T-helper 17 cell (primary cell): Measurements from ENCODE around the gene PGLYRP3. TPM values are rescaled to one million over a fixed set of nuclear protein-coding genes. Genes with fewer than 3 reads are reported as not detected.
"Not testable (repeated sequence)": the region's sequence is repeated elsewhere in the genome, so short reads cannot be mapped to it uniquely, and the experiment has no call there.

Experiments
- ATAC-seq: fragments of 150-1000 bp; cut with Tn5 transposase; 2 replicates; pipeline ENCODE4 v1.10.0; 2021; ENCODE audit warnings: mild to moderate bottlenecking, moderate library complexity
- DNase-seq, 3 donors: peaks; one replicate each; pipeline versions ENCODE4 v3.0.0 to v3.0.0-alpha.2; 2020 to 2021
- H3K9me3 ChIP-seq: one replicate; pipeline ENCODE4 v1.7.0; 2013; ENCODE audit warnings: low read length, mild to moderate bottlenecking; ENCODE audit not compliant: control insufficient read depth, poor library complexity, severe bottlenecking
- H3K27ac Mint-ChIP-seq: one replicate; pipeline ENCODE4 v1.8.0; 2022; ENCODE audit warnings: mild to moderate bottlenecking, moderate library complexity, mixed read lengths
- H3K27me3 Mint-ChIP-seq: one replicate; pipeline ENCODE4 v1.8.0; 2022; ENCODE audit warnings: mixed read lengths
- H3K36me3 Mint-ChIP-seq: one replicate; pipeline ENCODE4 v1.8.0; 2022; ENCODE audit warnings: low read depth, mixed read lengths
- H3K4me1 Mint-ChIP-seq: one replicate; pipeline ENCODE4 v1.8.0; 2022; ENCODE audit warnings: mild to moderate bottlenecking, mixed read lengths
- H3K4me3 Mint-ChIP-seq: one replicate; pipeline ENCODE4 v1.8.0; 2022; ENCODE audit warnings: mild to moderate bottlenecking, moderate library complexity, mixed read lengths
- total RNA-seq, 4 donors: library from RNA in 2 of 4; stranded (reverse) in 2 of 4; gene quantifications; one replicate each; pipeline ENCODE4 v1.2.3 and lab custom pipeline; 2022 to 2026

The PGLYRP3 gene
- total RNA-seq, 2 donors from 2014 or later, result not detected

DNA sequence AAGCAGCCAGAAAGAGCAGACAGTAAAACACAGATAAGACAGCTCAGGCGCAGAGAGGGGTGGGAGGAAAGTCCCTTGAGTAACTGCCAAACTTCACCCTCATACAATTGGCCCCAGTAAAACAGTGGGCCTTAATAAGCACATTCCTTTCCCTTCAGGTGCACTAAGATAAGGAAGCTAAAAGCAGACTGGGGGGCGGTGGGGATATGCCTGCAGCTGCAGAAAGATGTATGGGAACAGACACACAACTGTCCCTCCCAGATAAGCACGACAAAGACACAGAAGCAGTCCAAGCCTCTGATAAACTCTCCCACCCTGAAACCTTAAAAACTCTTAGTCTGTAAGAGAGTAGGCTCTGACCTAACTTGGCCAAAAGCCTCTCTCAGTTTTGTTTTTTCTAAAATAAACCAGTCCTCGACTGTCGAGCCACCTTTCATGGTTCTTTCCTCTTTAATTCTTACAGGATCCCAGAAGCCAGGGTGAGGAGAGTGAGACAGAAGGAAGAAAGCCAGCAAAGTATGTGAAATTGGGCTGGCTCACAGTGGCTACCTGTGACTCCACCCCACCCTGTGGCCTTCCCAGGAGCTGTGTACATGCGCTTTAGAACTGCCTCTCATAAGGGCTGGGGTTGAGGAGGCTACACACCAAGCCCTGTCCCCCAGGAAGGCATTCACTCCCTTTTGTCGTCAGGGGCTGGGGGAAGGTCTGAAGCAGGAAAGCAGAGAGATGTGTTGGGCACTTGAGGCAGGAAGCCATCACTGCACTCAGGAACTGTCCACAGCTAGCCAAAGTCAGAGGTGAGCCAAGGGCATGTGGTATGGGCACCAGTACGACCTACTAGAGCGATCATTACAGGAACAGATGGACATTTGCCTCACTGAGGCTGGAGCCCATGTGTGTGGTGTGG is 31.3 kb upstream of the PGLYRP3 start:
- DNase-seq (no peak), ATAC-seq (no peak)
- peak overlapping the region; percentile 67 for H3K27ac Mint-ChIP-seq
- H3K4me3 Mint-ChIP-seq, result peak overlapping the region; percentile 85
- no peaks in the 10 kb centered on the region for H3K9me3 ChIP-seq
- H3K27me3 Mint-ChIP-seq, result peaks cover 43% of the 10 kb centered on the region
- no peaks in the 10 kb centered on the region for H3K36me3 Mint-ChIP-seq
- peaks cover 51% of the 10 kb centered on the region for H3K4me1 Mint-ChIP-seq

DNA sequence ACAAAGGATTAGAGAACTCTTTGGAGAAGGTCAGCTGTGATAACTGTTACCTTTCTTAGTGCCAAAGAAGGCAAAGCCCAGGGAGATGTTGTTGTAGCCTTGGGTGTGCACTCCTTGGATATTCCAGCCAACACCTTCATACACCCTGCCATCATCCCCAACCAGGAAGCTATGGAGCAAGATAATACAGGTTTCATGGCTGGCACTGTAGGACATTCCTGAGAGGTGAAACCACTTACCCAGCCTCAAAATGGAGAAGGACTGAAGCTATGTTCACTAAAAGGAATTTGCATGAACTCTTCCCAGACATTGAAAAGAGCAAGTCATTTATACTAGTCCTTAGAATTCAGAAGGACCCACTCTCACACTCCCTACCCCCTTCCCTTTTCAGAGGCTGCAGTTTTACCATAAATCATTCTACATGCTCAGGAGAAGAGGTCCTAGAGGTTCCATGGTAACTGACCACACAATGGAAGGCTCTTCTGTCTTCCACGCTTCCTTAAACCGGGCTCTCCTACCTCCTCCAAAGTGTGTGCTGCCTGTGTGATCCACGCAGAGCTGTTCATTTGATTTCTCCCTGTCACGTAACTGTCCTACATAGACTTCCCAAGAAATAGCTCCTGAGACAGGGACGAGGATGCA is 30.4 kb upstream of the PGLYRP3 start:
- Mint-ChIP-seq H3K27me3 (peaks cover 36% of the 10 kb centered on the region), H3K27ac (peak overlapping the region; percentile 67), H3K36me3 (no peaks in the 10 kb centered on the region), H3K4me3 (peak overlapping the region; percentile 69), H3K4me1 (peaks cover 49% of the 10 kb centered on the region)
- DNase-seq, result no peak
- H3K9me3 ChIP-seq, result no peaks in the 10 kb centered on the region
- ATAC-seq, result no peak

DNA sequence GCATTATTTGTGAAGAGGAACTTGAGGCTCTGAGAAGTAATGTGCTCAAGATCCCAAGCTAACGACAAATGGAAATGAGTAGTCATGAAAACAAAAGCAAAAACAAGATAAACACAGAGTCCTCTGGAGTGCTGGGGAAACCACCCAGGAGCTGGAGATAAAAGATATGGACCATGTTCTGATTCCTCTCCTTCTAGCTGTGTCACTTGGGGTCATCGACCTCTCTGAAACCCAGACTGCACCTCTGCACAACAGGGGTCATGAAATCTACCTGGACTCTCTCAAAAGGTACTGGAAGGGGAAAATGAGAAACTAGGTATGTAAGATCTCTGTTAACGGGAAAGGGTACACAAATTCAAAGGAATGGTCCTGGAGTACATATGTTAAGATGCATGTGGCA is 29.4 kb upstream of the PGLYRP3 start:
- H3K27me3 Mint-ChIP-seq, result peaks cover 27% of the 10 kb centered on the region
- H3K9me3 ChIP-seq, result no peaks in the 10 kb centered on the region
- H3K27ac Mint-ChIP-seq, result no peak overlapping the region
- H3K36me3 Mint-ChIP-seq, result no peaks in the 10 kb centered on the region
- ATAC-seq (no peak), DNase-seq (no peak)
- no peak overlapping the region for H3K4me3 Mint-ChIP-seq
- peaks cover 47% of the 10 kb centered on the region for H3K4me1 Mint-ChIP-seq

DNA sequence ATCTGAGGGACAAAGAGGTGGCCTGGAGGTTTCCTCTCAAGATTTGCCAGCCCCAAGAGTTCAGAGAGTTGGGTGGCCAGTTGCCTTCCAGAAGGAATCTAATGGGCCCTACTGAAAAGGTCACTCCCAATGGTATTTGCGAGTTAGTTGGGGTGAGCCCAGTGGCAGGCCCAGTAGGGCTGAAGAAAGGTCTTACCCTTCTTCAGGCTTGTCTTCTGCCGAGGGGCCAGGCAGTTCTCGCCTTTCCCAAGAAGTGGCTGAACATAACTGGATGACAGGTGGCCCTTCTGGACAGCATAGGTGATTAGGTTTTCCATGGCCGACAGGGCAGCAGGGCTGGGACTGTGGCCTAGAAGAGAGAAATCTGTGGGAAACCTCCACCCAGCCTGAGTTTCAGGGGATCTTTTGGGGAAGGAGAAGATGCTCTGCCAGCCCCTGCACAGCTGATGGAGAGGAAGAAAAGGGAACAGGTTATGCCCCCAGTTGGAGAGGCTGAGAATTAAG is 28.7 kb upstream of the PGLYRP3 start:
- H3K27ac Mint-ChIP-seq, result no peak overlapping the region
- peaks cover 44% of the 10 kb centered on the region for H3K4me1 Mint-ChIP-seq
- H3K4me3 Mint-ChIP-seq, result no peak overlapping the region
- H3K9me3 ChIP-seq, result no peaks in the 10 kb centered on the region
- peaks cover 20% of the 10 kb centered on the region for H3K27me3 Mint-ChIP-seq
- no peak for DNase-seq
- H3K36me3 Mint-ChIP-seq, result no peaks in the 10 kb centered on the region
- ATAC-seq, result no peak

DNA sequence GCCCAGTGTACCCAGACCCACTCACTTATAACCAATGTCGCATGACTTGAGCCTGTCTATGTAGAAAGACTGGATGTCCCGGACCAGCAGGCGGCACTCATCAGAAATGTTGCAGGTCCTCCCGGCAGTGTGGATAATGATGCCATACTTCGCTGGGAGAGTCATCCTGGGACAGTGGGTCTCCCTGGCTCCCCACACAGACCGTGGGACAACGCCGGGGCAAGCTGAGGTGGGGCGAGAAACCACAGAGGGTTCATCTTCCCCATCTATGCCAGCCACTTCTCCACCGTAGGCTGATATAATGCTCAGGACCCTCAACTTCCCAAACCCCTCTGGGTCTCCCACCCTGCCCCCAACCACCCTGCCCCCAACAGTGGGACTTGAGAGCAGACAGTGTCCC is 27.6 kb upstream of the PGLYRP3 start:
- no peak overlapping the region for H3K4me3 Mint-ChIP-seq
- peaks cover 33% of the 10 kb centered on the region for H3K4me1 Mint-ChIP-seq

DNA sequence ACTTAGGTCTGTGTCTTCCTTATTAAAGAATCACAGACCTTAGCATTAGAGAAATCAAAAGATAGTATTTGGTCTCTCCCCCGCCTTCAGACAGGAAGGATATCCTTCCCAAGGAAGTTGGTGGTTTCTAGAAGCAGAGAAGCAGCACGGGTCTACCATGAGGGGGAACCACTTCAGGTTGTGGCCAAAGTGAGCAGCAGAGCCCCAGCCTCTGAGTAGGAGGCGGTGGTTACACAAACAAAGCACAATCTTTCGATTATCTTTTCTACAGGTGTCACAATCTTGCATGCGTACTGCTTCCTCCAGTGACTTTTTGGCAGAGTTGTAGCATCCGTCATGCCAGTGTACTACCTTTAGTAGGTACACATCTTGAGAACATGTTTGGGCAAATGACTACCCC is 27.1 kb upstream of the PGLYRP3 start:
- H3K27me3 Mint-ChIP-seq, result peaks cover 19% of the 10 kb centered on the region
- H3K27ac Mint-ChIP-seq, result no peak overlapping the region
- peak; percentile 44 for ATAC-seq

More for the DNA sequence above, 27.6 kb upstream of the PGLYRP3 start:
- H3K9me3 ChIP-seq, result no peaks in the 10 kb centered on the region
- H3K36me3 Mint-ChIP-seq, result no peaks in the 10 kb centered on the region
- DNase-seq (no peak), ATAC-seq (no peak)
- H3K27ac Mint-ChIP-seq, result no peak overlapping the region
- H3K27me3 Mint-ChIP-seq, result peaks cover 19% of the 10 kb centered on the region

DNA sequence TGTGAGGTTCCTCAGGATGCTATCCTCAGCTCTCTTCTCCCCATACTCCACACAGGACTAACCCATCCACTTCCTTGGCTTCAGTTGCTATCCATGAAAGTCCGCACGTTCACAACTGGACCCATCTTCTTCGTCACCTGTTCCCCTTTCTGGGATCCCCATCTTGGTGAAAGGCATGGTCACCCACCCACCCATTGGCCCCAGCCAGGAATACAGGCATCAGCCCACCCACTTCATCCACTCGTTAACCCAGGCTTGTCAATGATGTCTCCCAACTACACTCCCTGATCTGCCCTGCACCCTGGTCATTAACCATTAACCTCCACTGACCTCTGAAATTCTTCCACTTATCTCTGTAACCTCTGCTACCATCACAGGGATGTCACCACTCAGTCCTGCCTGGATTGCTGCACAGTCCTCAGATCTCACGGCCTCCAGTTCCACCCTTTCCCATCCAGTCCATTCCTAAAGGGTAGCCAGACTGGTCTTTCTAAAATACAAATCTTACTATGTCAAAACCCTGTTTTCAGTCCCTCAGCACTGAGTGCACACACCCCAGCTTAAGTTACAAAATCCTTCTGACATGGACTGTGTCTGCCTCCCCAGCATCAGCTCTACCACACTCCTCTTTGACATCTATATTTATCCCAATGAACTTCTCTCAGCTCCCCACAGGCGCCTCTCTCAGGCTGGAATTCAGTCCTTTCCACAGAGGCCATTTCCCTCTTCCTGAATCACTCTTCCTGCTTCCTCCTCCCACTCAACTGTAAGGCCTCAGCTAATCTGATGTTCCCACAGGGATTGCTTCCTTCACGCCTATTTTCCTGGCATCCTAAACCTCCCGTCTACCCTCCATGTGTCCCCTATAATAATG is 25.5 kb upstream of the PGLYRP3 start:
- ATAC-seq, result no peak
- Mint-ChIP-seq H3K27ac (no peak overlapping the region), H3K4me3 (no peak overlapping the region), H3K27me3 (peaks cover 14% of the 10 kb centered on the region), H3K36me3 (no peaks in the 10 kb centered on the region), H3K4me1 (peaks cover 17% of the 10 kb centered on the region)
- no peaks in the 10 kb centered on the region for H3K9me3 ChIP-seq
- DNase-seq, result no peak

More for the DNA sequence above, 27.1 kb upstream of the PGLYRP3 start:
- no peak for DNase-seq
- peaks cover 30% of the 10 kb centered on the region for H3K4me1 Mint-ChIP-seq
- H3K9me3 ChIP-seq, result no peaks in the 10 kb centered on the region
- no peaks in the 10 kb centered on the region for H3K36me3 Mint-ChIP-seq
- H3K4me3 Mint-ChIP-seq, result no peak overlapping the region

DNA sequence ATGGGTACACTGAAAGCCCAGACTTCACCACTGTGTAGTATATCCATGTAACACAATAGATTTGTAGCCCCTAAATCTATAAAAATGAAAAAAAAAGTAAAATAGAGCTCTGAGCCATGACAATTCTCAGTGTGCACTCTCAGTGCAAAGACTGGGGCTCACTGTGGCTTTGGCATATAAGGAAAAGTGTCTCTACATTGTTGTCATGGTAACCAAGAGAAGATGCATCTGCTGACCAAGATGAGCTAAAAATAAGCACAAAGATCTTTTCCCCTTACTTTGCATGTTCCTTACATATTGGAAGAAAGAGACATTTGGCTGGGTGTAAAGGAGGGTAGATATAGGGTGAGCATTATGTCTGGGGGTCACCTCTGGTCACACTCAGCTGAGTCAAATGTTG is 23.9 kb upstream of the PGLYRP3 start:
- H3K4me3 Mint-ChIP-seq, result no peak overlapping the region
- no peak for ATAC-seq

DNA sequence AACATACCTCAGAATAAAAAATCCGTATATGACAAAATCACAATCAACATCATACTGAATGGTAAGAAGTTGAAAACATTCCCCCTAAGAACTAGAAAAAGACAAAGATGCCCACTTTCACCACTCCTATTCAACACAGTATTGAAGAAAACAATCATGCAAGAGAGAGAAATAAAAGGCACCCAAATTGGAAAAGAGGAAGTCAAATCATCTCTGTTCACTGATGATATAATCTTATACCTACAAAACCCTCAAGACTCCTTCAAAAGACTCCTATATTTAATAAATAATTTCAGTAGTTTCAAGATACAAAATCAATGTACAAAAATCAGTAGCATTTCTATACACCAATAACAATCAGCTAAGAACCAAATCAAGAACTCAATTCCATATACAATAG is 21.1 kb upstream of the PGLYRP3 start:
- H3K27ac Mint-ChIP-seq, result no peak overlapping the region
- DNase-seq, result no peak

More for the DNA sequence above, 23.9 kb upstream of the PGLYRP3 start:
- DNase-seq, result no peak
- Mint-ChIP-seq H3K27ac (peak overlapping the region; percentile 27), H3K36me3 (no peaks in the 10 kb centered on the region), H3K4me1 (peaks cover 15% of the 10 kb centered on the region), H3K27me3 (peaks cover 6% of the 10 kb centered on the region)
- H3K9me3 ChIP-seq, result no peaks in the 10 kb centered on the region

DNA sequence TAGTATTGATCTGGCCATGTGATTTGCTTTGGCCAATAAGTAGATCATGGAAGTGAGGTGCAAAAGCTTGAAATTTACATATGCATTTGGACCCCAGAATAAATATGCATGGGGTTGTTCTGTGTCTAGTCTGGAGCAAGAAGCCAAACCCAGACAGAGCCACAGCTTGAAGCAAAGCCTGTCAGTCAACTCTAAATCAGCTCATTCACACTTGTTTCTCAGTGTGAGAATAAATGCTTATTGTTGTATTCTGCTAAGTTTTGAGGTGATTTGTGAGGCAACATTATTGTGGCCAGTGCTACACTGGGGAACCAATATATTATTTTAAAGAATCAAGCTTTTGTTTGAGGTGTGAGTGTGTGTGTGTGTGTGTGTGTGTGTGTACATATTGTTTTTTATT is 12.2 kb upstream of the PGLYRP3 start:
- H3K36me3 Mint-ChIP-seq, result peaks cover 1% of the 10 kb centered on the region
- peaks cover 6% of the 10 kb centered on the region for H3K27me3 Mint-ChIP-seq
- H3K9me3 ChIP-seq, result peaks cover 3% of the 10 kb centered on the region
- ATAC-seq (no peak), DNase-seq (no peak)
- H3K4me3 Mint-ChIP-seq, result no peak overlapping the region
- H3K4me1 Mint-ChIP-seq, result no peaks in the 10 kb centered on the region
- H3K27ac Mint-ChIP-seq, result no peak overlapping the region

More for the DNA sequence above, 21.1 kb upstream of the PGLYRP3 start:
- no peaks in the 10 kb centered on the region for H3K9me3 ChIP-seq
- no peak for ATAC-seq
- H3K4me3 Mint-ChIP-seq, result no peak overlapping the region
- H3K36me3 Mint-ChIP-seq, result peaks cover 4% of the 10 kb centered on the region
- no peaks in the 10 kb centered on the region for H3K4me1 Mint-ChIP-seq
- H3K27me3 Mint-ChIP-seq, result no peaks in the 10 kb centered on the region

DNA sequence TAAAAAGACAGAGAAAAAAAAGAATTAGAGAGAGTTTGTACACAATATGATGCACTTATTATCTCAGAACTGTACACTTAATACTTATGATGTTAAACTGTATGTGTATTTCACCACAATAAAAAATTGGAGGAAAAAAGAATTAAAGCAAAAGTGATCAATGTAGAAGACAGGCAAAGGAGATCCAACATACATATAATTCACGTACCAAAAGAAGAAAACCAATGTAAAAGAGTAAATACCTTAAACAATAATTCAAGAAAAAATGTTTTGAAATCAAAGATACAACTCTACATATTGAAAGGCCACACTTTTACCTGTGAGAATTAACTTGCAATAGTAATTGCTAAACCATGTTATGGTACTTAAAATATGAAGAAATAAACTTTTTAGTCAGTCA is 9.8 kb upstream of the PGLYRP3 start:
- Mint-ChIP-seq H3K27me3 (peaks cover 6% of the 10 kb centered on the region), H3K27ac (no peak overlapping the region), H3K4me1 (no peaks in the 10 kb centered on the region), H3K4me3 (no peak overlapping the region), H3K36me3 (no peaks in the 10 kb centered on the region)
- ATAC-seq (no peak), DNase-seq (no peak)
- peaks cover 3% of the 10 kb centered on the region for H3K9me3 ChIP-seq

DNA sequence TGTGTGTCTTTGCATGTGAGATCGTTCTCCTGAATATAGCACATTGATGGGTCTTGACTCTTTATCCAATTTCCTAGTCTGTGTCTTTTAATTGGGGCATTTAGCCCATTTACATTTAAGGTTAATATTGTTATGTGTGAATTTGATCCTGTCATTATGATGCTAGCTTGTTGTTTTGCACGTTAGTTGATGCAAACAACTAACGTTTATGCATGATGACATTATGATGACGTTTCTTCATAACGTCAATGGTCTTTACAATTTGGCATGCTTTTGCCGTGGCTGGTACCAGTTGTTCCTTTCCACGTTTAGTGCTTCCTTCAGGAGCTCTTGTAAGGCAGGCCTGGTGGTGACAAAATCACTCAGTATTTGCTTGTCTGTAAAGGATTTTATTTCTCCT is 5.4 kb upstream of the PGLYRP3 start:
- H3K4me3 Mint-ChIP-seq, H3K36me3 Mint-ChIP-seq, DNase-seq, H3K27ac Mint-ChIP-seq, H3K9me3 ChIP-seq, ATAC-seq, H3K4me1 Mint-ChIP-seq: not testable (repeated sequence)
- H3K27me3 Mint-ChIP-seq, result peaks cover 18% of the 10 kb centered on the region

DNA sequence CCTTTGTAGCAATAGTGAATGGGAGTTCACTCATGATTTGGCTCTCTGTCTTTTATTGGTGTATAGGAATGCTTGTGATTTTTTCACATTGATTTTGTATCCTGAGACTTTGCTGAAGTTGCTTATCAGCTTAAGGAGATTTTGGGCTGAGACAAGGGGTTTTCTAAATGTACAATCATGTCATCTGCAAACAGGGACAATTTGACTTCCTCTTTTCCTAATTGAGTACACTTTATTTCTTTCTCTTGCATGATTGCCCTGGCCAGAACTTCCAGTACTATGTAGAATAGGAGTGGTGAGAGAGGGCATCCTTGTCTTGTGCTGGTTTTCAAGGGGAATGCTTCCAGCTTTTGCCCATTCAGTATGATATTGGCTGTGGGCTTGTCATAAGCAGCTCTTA is 3.3 kb upstream of the PGLYRP3 start:
- not testable (repeated sequence) for ATAC-seq
- peaks cover 26% of the 10 kb centered on the region for H3K27me3 Mint-ChIP-seq

More for the DNA sequence above, 3.3 kb upstream of the PGLYRP3 start:
- DNase-seq, H3K9me3 ChIP-seq, H3K4me1 Mint-ChIP-seq, H3K27ac Mint-ChIP-seq, H3K36me3 Mint-ChIP-seq, H3K4me3 Mint-ChIP-seq: not testable (repeated sequence)
